Measurements from ENCODE around the gene C19orf73. TPM values are rescaled to one million over a fixed set of nuclear protein-coding genes. Genes with fewer than 3 reads are reported as not detected.
"Not testable (repeated sequence)": the region's sequence is repeated elsewhere in the genome, so short reads cannot be mapped to it uniquely, and the experiment has no call there.

The C19orf73 gene
- total RNA-seq, 1 experiment from 2014 or later: 3.7 TPM

DNA sequence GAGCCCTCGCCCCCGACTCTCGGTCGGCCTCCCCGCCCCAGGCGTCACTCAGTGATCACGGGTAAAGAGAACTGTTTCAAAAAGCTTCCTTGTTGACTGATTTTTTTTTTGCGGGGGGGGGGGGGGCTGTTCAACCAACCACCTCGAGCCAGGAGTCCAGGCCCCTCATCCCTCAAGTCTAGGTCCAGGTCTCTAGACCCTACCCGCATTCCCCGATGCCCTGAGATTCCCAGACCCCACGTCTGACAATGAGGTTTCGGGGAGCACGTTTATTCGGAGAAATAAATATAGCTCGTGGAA, 32.0 kb upstream of the C19orf73 start:
- DNase-seq: no peak
- H3K36me3 ChIP-seq: no peaks in the 10 kb centered on the region
- no peaks in the 10 kb centered on the region for H3K9me3 ChIP-seq
- peak overlapping the region; percentile 74 for H3K4me3 ChIP-seq
- H3K27me3 ChIP-seq: no peaks in the 10 kb centered on the region

DNA sequence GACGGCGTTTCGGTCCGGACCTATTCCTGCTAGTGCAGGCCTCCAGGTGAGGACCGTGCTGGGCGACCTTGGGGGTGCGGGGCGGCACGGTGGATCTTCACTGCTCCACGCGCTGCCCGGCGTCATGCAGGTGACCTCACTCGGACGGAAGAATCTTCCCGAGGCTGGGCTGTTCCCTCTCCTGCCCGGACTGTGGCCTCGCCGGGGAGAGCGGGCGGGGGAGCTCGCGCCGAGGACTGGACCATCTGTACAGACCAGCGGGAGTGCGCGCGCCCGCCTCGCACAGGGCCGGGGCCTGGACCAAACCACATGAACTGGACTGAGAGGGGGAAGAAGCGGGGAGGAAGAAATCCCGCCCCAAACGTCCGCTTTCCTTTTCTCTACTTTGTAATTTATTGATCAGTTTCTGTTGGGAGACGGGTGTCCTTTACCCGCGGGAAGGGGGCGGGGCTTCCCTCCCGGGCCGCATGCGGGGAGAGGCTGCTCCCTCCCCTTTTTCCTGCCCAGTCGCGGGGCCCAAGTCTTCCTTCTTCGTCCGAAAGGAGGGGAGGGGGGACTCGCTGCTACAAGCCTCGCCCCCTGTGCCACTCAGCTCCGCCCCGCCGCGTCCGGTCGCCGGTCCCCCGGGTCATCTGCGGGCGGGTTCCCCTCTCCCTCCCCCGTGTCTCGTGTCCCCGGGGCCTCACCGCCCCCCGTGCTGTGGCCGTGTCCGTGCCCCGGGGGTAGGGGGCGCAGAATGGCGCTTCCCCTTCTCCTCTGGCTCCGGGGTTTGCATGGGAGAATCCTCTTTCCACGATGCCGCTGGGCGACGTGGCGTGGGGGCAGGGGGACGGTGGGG, 31.4 kb upstream of the C19orf73 start:
- Histone ChIP-seq H3K4me3 (peak overlapping the region; percentile 74), H3K27me3 (no peaks in the 10 kb centered on the region), H3K9me3 (no peaks in the 10 kb centered on the region), H3K36me3 (no peaks in the 10 kb centered on the region)
- DNase-seq: peak; percentile 89

DNA sequence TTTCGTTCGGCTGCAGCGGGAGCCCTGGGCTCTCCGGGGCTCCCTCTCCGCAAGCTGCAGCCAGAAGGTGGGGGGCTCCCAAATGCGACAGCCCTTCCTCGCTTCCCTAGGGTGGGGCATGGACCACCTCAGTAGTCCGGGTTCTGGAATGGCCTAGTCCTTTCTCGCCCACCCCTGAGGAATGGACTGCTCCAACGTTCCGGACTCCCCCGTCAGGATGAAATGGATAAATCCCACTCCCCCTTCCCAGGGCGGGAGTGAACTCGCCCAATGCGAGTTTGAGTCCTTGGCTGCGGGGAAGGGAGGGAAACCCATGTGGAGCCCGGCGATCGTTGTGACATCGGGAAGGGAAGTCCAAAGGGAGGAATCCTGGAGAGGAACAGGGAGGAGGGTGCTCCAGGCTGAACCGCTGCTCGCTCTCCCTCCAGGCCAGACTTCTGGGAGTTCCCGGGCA, 30.7 kb upstream of the C19orf73 start:
- peak; percentile 77 for DNase-seq
- Histone ChIP-seq H3K9me3 (no peaks in the 10 kb centered on the region), H3K27me3 (no peaks in the 10 kb centered on the region), H3K36me3 (no peaks in the 10 kb centered on the region), H3K4me3 (peak overlapping the region; percentile 74)

DNA sequence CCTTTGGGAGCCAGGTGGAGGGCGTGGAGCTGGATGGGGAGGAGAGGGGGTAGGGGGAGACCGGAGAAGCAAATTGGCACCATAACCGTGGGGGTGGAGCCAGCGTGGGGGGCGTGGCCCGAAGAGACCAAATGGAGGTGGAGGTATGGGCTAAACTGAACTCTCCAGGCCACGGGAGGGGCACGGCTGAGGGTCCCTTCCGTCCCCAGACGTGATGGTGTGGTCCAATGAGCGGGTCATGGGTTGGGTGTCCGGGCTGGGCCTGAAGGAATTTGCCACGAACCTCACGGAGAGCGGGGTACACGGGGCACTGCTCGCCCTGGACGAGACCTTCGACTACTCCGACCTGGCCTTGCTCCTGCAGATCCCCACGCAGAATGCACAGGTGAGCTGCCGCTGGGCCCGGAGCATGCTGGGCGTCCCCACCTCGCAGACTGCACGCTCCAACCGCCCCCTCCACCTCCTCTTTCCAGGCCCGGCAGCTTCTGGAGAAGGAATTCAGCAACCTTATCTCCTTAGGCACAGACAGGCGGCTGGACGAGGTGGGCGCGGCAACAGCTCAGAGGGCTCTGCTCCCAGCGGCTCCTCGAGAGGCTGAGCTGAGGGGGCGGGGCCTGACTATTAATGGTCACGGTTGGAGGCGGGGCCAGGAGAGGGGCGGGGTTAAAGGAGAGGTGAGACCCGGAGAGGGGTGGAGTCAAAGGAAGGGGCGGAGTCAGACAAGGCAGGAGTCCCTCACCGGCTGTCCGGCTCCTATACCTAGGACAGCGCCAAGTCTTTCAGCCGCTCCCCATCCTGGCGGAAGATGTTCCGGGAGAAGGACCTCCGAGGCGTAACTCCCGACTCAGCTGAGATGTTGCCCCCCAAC, 30.1 kb upstream of the C19orf73 start:
- Histone ChIP-seq H3K9me3 (no peaks in the 10 kb centered on the region), H3K36me3 (no peaks in the 10 kb centered on the region), H3K4me3 (peak overlapping the region; percentile 74), H3K27me3 (no peaks in the 10 kb centered on the region)
- DNase-seq: peak; percentile 97

DNA sequence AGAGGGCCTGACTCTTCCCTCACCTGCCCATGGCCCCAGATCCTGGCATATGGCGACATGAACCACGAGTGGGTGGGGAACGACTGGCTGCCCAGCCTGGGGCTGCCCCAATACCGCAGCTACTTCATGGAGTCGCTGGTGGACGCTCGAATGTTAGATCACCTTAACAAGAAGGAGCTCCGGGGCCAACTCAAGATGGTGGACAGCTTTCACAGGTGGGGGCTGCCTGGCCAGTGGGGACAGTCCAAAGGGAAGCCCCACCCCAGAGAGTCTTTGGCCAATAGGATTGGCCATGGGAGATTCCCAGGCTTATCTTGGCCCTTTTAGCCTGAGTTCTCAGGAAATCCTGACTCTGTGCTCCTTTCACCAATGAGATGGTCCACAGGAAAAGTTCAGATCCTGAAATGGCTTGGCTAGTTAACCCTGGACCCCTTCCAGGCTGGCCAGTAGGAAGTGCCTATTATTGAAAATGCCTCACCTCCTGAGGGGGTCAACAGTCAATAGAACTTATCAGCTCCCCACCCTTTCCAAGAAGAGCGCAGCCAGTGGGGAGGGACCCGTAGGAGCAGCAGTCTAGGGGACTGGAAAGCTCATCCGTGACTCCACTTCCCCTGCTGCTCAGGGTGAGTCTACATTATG, 29.2 kb upstream of the C19orf73 start:
- Histone ChIP-seq H3K9me3 (no peaks in the 10 kb centered on the region), H3K27me3 (no peaks in the 10 kb centered on the region), H3K4me3 (no peak overlapping the region), H3K36me3 (no peaks in the 10 kb centered on the region)
- no peak for DNase-seq

DNA sequence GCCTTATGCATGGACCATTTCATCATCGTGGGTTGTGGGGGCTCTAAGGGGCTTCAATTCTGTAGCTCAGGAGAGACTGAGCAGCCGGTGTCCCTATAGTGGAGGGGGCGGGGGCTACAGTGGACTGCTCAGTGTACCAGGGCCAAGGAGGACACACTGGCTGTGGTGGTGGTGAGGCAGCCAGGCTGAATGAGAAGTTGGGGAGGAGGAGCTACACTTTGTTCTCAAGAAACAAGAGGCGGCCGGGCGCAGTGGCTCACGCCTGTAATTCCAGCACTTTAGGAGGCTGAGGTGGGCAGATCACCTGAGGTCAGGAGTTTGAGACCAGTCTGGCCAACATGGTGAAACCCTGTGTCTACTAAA, 27.4 kb upstream of the C19orf73 start:
- not testable (repeated sequence) for DNase-seq, H3K4me3 ChIP-seq, H3K36me3 ChIP-seq

GRCh38 chr19:49145573-49146407, 26.8 kb upstream of the C19orf73 start:
- Histone ChIP-seq H3K4me3 (peak overlapping the region; percentile 5; the same call in 1 of the 2 replicates), H3K36me3 (no peaks in the 10 kb centered on the region), H3K9me3 (no peaks in the 10 kb centered on the region), H3K27me3 (no peaks in the 10 kb centered on the region)
- DNase-seq: peak; percentile 67

More for the DNA sequence above, 27.4 kb upstream of the C19orf73 start:
- H3K27me3 ChIP-seq, H3K9me3 ChIP-seq: not testable (repeated sequence)

DNA sequence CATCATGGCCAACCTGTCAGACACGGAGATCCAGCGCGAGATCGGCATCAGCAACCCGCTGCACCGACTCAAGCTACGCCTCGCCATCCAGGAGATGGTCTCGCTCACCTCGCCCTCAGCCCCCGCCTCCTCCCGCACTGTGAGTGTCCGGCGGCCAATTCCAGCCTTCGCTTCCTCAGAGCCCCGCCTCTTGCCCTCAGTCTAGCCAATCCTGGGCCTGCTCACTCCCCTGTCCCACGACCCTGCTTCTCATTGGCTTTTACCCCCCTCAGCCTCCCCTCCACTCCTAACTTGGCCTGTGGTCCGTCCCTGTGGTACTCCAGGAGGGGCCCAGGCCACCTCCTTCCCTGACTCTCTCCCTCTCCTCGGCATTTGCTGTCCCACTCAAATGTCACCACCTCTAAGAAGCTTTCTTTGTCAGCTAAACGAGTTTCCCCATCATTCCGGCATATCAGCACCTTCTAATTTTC, 24.0 kb upstream of the C19orf73 start:
- H3K36me3 ChIP-seq: no peaks in the 10 kb centered on the region
- peak; percentile 96 for DNase-seq
- peak overlapping the region; percentile 45 for H3K4me3 ChIP-seq
- no peaks in the 10 kb centered on the region for H3K27me3 ChIP-seq
- H3K9me3 ChIP-seq: no peaks in the 10 kb centered on the region

DNA sequence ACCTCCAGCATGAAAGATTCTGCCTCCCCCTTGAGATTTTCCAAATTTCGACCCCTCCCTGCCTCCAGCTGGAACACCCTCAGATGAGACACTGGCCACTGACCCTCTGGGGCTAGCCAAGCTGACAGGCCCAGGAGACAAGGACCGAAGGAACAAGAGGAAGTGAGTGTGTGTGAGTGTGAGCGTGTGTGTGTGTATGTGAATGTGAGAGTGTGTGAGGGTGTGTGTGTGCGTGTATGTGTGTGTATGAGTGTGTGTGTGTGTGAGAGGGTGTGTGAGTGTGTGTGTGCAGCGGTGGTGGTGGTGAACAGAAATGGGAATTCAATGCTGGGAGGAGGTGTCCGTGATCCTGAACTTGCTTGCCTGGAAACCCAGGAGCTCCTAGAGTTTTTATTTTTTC, 22.4 kb upstream of the C19orf73 start:
- H3K9me3 ChIP-seq: no peaks in the 10 kb centered on the region
- no peak overlapping the region for H3K4me3 ChIP-seq
- DNase-seq: no peak
- no peaks in the 10 kb centered on the region for H3K27me3 ChIP-seq
- H3K36me3 ChIP-seq: no peaks in the 10 kb centered on the region

- no peak for DNase-seq
- Histone ChIP-seq H3K9me3 (no peaks in the 10 kb centered on the region), H3K4me3 (no peak overlapping the region), H3K27me3 (no peaks in the 10 kb centered on the region), H3K36me3 (no peaks in the 10 kb centered on the region)
These were observed 22.0 kb upstream of the C19orf73 start for GRCh38 chr19:49140951-49141350.

DNA sequence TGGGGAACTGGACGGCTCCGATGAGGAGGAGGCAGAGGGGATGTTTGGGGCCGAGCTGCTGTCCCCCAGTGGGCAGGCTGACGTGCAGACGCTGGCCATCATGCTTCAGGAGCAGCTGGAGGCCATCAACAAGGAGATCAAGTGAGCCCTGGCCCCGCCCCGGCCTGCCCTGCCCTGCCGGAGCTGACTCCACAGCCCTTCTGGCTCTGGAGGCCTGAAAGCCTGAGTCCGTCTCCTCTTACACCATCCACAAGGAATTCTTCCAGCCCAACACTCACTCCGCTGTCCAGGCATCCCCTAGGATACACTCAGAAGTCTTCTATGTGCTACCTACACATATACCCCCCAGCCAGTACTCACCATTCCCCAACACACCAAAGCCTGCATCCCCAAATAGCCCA, 17.8 kb upstream of the C19orf73 start:
- Histone ChIP-seq H3K36me3 (peaks cover 3% of the 10 kb centered on the region; the same call in 1 of the 2 replicates), H3K9me3 (0 out of 2 replicates have a peak, but pooled peaks cover 2% of the 10 kb centered on the region), H3K27me3 (no peaks in the 10 kb centered on the region), H3K4me3 (no peak overlapping the region)
- DNase-seq: no peak

DNA sequence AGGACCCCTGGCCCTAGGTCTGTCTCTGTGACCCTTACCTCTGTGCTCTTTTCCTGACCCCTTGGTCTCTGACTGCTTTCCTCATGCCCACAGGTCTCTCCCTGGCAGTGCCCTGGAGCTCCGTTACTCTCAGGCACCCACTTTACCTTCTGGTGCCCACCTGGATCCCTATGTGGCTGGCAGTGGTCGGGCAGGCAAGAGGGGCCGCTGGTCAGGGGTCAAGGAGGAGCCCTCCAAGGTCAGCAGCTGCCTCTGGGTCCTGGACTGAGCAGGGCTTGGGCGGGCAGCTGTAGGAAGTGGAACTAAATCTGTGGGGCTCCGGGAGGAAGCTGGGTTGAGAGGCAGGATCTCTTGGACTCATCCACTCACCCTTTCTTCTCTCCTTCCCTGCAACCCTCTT, 16.7 kb upstream of the C19orf73 start:
- no peak for DNase-seq
- H3K36me3 ChIP-seq: peaks cover 3% of the 10 kb centered on the region; the same call in 1 of the 2 replicates
- 0 out of 2 replicates have a peak, but pooled peaks cover 2% of the 10 kb centered on the region for H3K9me3 ChIP-seq
- H3K27me3 ChIP-seq: no peaks in the 10 kb centered on the region
- no peak overlapping the region for H3K4me3 ChIP-seq

DNA sequence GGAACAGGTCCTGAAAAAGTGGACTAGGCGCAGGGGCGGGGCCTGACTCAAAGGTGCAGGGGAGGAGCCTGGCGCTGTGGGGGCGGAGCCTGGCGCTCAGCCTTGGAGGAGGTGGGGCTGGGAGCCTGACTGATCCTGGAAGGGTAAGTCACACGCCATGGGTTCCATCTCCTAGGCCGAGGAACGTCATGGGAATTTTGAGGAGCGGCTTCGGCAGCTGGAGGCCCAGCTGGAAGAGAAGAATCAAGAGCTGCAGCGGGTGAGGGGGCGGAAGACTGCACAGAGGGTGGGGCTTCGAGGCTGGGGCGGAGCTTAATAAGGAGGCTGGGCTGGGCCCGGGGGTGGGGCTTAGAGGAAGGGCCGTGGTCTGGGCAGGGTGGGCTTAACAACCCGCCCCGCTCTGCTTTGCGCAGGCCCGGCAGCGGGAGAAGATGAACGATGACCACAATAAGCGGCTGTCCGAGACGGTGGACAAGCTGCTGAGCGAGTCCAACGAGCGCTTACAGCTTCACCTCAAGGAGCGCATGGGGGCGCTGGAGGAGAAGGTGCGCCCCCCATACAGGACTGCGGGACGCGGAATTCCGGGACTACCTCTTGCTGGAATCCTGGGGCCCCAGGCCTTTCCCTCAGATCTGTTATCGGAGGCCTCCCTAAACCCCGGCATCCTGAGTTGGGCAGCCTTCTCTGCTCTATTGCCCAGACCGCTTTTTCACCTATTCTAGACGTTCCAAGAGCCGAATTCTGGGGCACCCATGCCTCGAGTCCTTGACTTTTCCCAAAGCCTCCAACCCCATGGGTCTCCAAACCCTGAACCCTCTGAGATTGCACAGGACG, 14.9 kb upstream of the C19orf73 start:
- H3K9me3 ChIP-seq: 0 out of 2 replicates have a peak, but pooled peaks cover 2% of the 10 kb centered on the region
- DNase-seq: no peak
- no peak overlapping the region for H3K4me3 ChIP-seq
- H3K27me3 ChIP-seq: no peaks in the 10 kb centered on the region
- H3K36me3 ChIP-seq: peaks cover 3% of the 10 kb centered on the region; the same call in 1 of the 2 replicates

DNA sequence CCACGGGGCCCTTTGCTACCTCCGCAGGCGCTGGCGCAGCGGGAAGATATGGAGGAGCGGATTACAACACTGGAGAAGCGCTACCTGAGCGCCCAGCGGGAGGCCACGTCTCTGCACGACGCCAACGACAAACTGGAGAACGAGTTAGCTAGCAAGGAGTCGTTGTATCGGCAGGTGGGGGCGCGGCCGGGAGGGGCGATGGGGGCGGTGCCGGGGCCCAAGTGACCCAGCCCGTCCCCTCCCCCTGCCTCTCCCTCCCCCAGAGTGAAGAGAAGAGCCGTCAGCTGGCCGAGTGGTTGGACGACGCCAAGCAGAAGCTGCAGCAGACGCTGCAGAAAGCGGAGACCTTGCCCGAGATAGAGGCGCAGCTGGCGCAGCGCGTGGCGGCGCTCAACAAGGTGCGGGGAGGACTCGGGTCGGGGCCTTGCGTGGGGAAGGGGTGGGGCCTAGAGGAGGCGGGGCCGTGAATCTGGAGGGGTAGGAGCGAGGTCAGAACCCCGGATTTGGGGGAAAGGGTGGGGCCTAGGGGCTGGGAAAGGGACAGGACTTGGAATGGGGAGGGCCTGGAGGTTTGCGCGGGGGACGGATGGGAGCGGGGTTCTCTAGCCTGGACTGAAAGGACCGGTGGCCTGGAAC, 14.1 kb upstream of the C19orf73 start:
- Histone ChIP-seq H3K9me3 (0 out of 2 replicates have a peak, but pooled peaks cover 2% of the 10 kb centered on the region), H3K4me3 (no peak overlapping the region), H3K27me3 (no peaks in the 10 kb centered on the region), H3K36me3 (peaks cover 3% of the 10 kb centered on the region; the same call in 1 of the 2 replicates)
- DNase-seq: no peak

DNA sequence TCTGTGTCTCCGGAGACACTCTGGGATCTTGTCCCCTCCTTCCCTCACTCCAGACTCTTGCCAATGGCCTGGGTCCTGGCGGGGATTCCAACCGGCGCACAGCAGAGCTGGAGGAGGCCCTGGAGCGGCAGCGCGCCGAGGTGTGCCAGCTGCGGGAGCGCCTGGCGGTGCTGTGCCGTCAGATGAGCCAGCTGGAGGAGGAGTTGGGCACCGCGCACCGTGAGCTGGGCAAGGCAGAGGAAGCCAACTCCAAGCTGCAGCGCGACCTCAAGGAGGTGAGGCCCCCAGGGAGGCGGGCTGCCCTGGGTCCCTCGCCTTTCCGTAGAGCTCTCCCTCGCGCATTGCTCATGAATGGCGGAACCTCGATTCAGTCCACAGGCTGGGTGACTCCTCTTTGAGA, 11.4 kb upstream of the C19orf73 start:
- H3K9me3 ChIP-seq: no peaks in the 10 kb centered on the region

More for the DNA sequence above, 11.4 kb upstream of the C19orf73 start:
- Histone ChIP-seq H3K36me3 (peaks cover under 1% of the 10 kb centered on the region; the same call in 1 of the 2 replicates), H3K4me3 (no peak overlapping the region), H3K27me3 (no peaks in the 10 kb centered on the region)
- peak; percentile 37 for DNase-seq

All from MG63 (cell line).